WTC11 (cell line): Measurements from ENCODE around the gene MAST4. TPM values are rescaled to one million over a fixed set of nuclear protein-coding genes. Genes with fewer than 3 reads are reported as not detected.

Source experiments
- CDX4 ChIP-seq: fragments of 250-450 bp; sonication (Bioruptor Pico); IDR thresholded peaks from 2 replicates; pipeline ENCODE4 v1.9.0; 2021; ENCODE audit warnings: moderate library complexity, mild to moderate bottlenecking, inconsistent platforms, borderline replicate concordance
- E2F1 ChIP-seq: sonication (generic); formaldehyde crosslinking; IDR thresholded peaks from 2 replicates; pipeline ENCODE4 v1.8.0; 2022; ENCODE audit warnings: mild to moderate bottlenecking, missing genetic modification reagents
- E2F4 ChIP-seq: sonication (generic); formaldehyde crosslinking; IDR thresholded peaks from 2 replicates; pipeline ENCODE4 v1.8.1; 2022; ENCODE audit warnings: low read depth, mild to moderate bottlenecking, moderate library complexity, missing genetic modification reagents, borderline replicate concordance
- ELF4 ChIP-seq: sonication (generic); formaldehyde crosslinking; IDR thresholded peaks from 2 replicates; pipeline ENCODE4 v1.8.1; 2022; ENCODE audit warnings: low read depth, mild to moderate bottlenecking, moderate library complexity, missing genetic modification reagents
- GTF2I ChIP-seq: fragments of 250-450 bp; sonication (Bioruptor Pico); conservative IDR thresholded peaks from 2 replicates; pipeline ENCODE4 v1.4.0; 2021; ENCODE audit warnings: mild to moderate bottlenecking
- HMGXB4 ChIP-seq: sonication (generic); formaldehyde crosslinking; IDR thresholded peaks from 2 replicates; pipeline ENCODE4 v1.8.1; 2023; ENCODE audit warnings: mild to moderate bottlenecking, moderate library complexity, missing genetic modification reagents
- IRF1 ChIP-seq: sonication (generic); formaldehyde crosslinking; IDR thresholded peaks from 2 replicates; pipeline ENCODE4 v1.8.0; 2023; ENCODE audit warnings: missing genetic modification reagents
- KAT7 ChIP-seq: sonication (generic); formaldehyde crosslinking; IDR thresholded peaks from 2 replicates; pipeline ENCODE4 v1.8.1; 2023; ENCODE audit warnings: missing genetic modification reagents, mild to moderate bottlenecking, borderline replicate concordance
- MAX ChIP-seq: sonication (generic); formaldehyde crosslinking; IDR thresholded peaks from 2 replicates; pipeline ENCODE4 v1.8.0; 2022; ENCODE audit warnings: mild to moderate bottlenecking, missing genetic modification reagents
- PRDM15 ChIP-seq: sonication (generic); formaldehyde crosslinking; IDR thresholded peaks from 2 replicates; pipeline ENCODE4 v1.8.0; 2022; ENCODE audit warnings: missing genetic modification reagents
- RORB ChIP-seq: fragments of 250-450 bp; sonication (Bioruptor Pico); IDR thresholded peaks from 2 replicates; pipeline ENCODE4 v1.9.0; 2021; ENCODE audit warnings: mild to moderate bottlenecking
- SOX15 ChIP-seq: fragments of 250-450 bp; sonication (Bioruptor Pico); IDR thresholded peaks from 2 replicates; pipeline ENCODE4 v1.9.0; 2021; ENCODE audit warnings: mild to moderate bottlenecking
- TCF7 ChIP-seq: sonication (generic); formaldehyde crosslinking; IDR thresholded peaks from 2 replicates; pipeline ENCODE4 v1.8.0; 2022; ENCODE audit warnings: mild to moderate bottlenecking, low read depth, missing genetic modification reagents, moderate library complexity
- USF2 ChIP-seq: sonication (generic); formaldehyde crosslinking; IDR thresholded peaks from 2 replicates; pipeline ENCODE4 v1.8.1; 2023; ENCODE audit warnings: mild to moderate bottlenecking, missing genetic modification reagents, moderate library complexity
- ZBTB43 ChIP-seq: sonication (generic); formaldehyde crosslinking; IDR thresholded peaks from 2 replicates; pipeline ENCODE4 v1.8.1; 2023; ENCODE audit warnings: mild to moderate bottlenecking, missing genetic modification reagents
- ZNF317 ChIP-seq: sonication (generic); formaldehyde crosslinking; IDR thresholded peaks from 2 replicates; pipeline ENCODE4 v1.8.1; 2023; ENCODE audit warnings: low read depth, mild to moderate bottlenecking, moderate library complexity, missing genetic modification reagents, borderline replicate concordance
- ZNF396 ChIP-seq: fragments of 250-450 bp; sonication (Bioruptor Pico); IDR thresholded peaks from 2 replicates; pipeline ENCODE4 v1.8.0; 2021; ENCODE audit warnings: mild to moderate bottlenecking, moderate library complexity, borderline replicate concordance
- total RNA-seq: library from RNA; stranded (reverse); gene quantifications from 3 replicates; pipeline ENCODE4 v1.2.3, GENCODE V29; 2021

MAST4 gene
- total RNA-seq, 1 experiment from 2014 or later = 8.0 TPM

- no peak for TF ChIP-seq PRDM15 (CRISPR knock-in tag)
- TF ChIP-seq ZNF317 (CRISPR knock-in tag) = no peak
- no peak for TF ChIP-seq IRF1
- TF ChIP-seq ELF4 (CRISPR knock-in tag) = no peak
- TF ChIP-seq RORB = no peak
- TF ChIP-seq ZNF396 (CRISPR knock-in tag) = no peak
- TF ChIP-seq GTF2I = no peak
- TF ChIP-seq E2F4 (CRISPR knock-in tag) = no peak
- no peak for TF ChIP-seq SOX15 (CRISPR knock-in tag)
- no peak for TF ChIP-seq MAX (CRISPR knock-in tag)
- TF ChIP-seq CDX4 = no peak
- TF ChIP-seq USF2 (CRISPR knock-in tag) = no peak
- TF ChIP-seq E2F1 (CRISPR knock-in tag) = no peak
- TF ChIP-seq HMGXB4 (CRISPR knock-in tag) = no peak
- no peak for TF ChIP-seq KAT7
- no peak for TF ChIP-seq ZBTB43
- TF ChIP-seq TCF7 (CRISPR knock-in tag) = no peak
These were observed 418.8 kb downstream of the MAST4 start (continued) for GRCh38 chr5:67014957-67015400.
